ENCODE results near the gene NTRK3.
"Not testable (repeated sequence)": the region's sequence is repeated elsewhere in the genome, so short reads cannot be mapped to it uniquely, and the experiment has no call there.

The NTRK3 gene

DNA sequence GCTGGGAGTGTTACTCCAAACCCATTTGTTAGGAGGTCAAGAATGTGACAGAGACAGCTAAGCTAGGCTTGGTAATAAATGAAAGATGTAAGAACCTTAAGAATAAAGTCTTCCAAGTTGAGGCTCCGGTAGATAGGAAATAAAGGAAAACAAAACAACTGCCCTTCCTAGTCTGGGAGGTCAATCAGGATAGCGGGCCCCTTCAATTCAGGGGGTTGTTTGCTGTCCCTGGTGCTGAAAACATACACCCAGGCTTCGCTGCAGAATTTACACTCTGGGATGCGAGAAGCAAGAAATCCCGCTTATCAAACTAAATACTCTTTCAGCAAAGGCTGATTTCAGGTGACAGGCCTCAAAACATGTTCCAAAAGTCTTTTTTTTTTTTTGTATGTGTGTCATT is 393.4 kb downstream of the NTRK3 start:
- peak in 1 of 3 donors; percentile 13 for DNase-seq

GRCh38 chr15:87860743-87861142 is 395.8 kb downstream of the NTRK3 start:
- no peak for DNase-seq

DNA sequence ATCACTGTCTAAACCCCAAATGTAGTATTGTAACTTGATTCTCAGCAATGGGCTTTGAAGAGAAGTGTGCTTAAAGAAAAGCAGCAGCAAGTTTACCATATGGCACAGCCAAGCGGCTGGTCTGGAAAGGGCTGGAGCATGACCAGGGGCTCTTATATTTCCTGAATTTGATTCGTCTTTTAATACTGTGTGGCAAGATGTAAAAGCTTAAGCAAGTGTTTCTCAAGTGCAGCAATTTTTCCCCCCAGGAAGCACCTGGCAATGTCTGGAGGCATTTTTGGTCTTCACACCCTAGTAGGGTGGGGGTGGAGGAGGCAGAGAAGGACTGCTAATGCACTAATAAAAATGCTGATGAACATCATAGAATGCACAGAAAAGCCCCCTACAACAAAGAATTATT is 397.9 kb downstream of the NTRK3 start:
- DNase-seq: no peak

DNA sequence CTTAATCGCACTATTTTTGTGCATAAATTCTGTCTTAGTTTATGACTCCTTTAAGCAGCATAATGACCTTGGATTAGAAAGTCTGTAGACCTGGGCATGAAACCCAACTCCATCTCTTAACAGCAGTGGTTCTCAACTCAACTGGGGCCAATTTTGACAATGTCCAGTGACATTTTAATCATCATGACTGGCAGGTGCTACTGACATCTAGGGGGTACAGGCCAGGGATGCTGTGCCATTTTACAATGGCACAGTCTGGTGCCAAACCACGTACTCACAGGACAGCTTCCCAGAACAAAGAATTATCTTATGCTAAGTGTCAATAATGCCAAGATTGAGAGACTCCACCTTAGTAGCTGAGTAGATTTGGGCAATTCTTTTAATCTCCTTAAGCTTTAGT is 405.0 kb downstream of the NTRK3 start:
- no peak for DNase-seq

DNA sequence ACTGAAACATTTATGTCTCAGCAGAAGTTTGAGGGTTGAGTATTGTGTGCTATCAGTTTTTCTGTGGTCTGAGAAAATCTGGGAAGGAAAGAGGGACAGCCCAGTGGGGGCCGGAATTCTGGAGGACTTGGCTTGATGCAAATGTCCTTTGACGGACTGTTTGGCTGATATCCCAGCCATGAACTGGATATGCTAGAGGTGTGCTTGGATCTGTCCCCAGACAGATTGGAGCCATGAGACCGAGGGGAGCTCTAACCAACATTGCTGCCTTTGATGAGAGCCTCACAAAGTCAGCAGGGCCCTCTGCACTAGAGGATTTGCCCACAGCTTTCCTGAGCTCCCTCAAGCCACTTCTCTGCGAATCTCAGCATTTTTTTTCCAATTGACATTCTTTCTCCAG is 405.6 kb downstream of the NTRK3 start:
- no peak for DNase-seq

- no peak for DNase-seq
These were observed 407.4 kb downstream of the NTRK3 start for GRCh38 chr15:87849181-87849580.

DNA sequence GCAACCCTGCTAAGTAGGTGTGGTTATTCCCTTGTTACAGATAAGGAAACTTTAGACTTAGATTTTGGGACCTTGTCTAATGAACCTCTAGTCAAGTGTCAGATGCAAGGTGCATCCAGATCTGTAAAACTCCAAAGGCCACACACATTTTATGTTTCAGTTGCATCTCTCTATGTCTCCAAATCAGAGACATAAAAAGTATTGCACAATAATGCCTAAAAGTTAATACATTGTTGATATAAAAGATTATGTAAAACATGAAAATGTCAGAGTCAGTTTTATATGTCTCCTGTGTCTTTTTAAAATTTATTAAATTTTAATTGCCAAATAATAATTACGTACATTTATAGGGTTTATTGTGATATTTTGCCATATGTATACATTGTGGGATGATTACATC is 408.5 kb downstream of the NTRK3 start:
- no peak for DNase-seq

DNA sequence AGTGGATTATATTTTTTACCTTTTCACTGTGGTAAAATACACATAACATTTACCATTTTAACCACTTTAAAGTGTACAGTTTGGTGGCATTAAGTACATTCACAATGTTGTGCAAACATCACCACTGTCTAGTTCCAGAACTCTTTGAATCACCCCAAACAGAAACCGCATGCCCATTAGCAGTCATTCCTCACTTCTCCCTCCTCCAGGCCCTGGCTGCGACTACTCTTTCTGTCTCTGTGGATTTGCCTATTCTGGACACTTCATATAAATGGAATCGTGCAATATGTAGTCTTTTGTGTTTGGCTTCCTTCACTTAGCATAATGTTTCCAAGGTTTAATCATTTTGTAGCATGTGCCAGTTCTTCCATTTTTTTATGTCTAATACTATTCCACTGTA is 409.8 kb downstream of the NTRK3 start:
- no peak for DNase-seq

GRCh38 chr15:87843312-87843711 is 413.2 kb downstream of the NTRK3 start:
- no peak for DNase-seq

- DNase-seq: no peak
These were observed 415.0 kb downstream of the NTRK3 start for GRCh38 chr15:87841426-87841998.

DNA sequence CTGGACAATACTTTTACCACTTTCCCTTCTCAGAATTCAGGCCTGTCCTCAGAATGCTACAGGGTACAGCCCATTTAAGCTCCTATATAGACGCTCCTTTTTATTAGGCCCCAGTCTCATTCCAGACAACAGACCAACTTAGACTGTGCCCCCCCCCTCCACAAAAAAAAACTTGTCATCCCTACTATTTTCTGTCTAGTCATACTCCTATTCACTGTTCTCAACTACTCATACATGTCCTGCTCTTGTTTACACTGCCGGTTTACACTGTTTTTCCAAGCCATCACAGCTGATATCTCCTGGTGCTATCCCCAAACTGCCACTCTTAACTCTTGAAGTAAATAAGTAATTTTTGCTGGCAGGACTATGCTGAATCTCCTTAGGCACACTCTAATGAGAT is 420.7 kb downstream of the NTRK3 start:
- DNase-seq: not testable (repeated sequence)

GRCh38 chr15:87833333-87833732 is 423.2 kb downstream of the NTRK3 start:
- not testable (repeated sequence) for DNase-seq

GRCh38 chr15:87829332-87830050 is 427.0 kb downstream of the NTRK3 start:
- peak in 1 of 3 donors; percentile 2 for DNase-seq

- no peak for DNase-seq
These were observed 427.9 kb downstream of the NTRK3 start for GRCh38 chr15:87828608-87829007.

DNA sequence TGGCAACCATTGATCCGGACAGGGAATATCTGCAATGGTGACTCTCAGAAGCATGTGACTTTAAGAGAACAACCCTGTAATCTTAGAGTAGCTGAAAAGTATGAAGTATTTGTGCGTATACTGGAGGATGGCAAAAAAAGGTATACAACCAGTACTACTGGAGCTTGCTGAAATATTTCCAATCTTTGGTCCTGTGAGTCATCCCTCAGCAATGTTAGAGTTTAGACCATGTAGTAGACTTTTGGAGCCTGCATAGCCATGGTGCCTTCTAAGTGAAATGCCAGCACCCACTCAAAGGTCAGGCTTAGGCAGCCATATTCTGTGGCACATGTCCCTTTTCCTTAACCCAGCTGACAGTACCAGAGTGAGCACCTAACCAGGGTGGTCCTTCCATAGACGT is 429.4 kb downstream of the NTRK3 start:
- DNase-seq: no peak

- DNase-seq: no peak
These were observed 430.3 kb downstream of the NTRK3 start for GRCh38 chr15:87826119-87826747.

GRCh38 chr15:87818756-87819155 is 437.8 kb downstream of the NTRK3 start:
- no peak for DNase-seq

GRCh38 chr15:87817553-87817952 is 439.0 kb downstream of the NTRK3 start:
- DNase-seq: no peak

- peak in 2 of 3 donors; percentile 26 to 52 for DNase-seq
These were observed 439.7 kb downstream of the NTRK3 start for GRCh38 chr15:87816811-87817210.

- DNase-seq: no peak
These were observed 440.5 kb downstream of the NTRK3 start for GRCh38 chr15:87816016-87816415.
